IMR-90 (cell line): ENCODE measurements around the gene OR6B3. TPM values are rescaled to one million over a fixed set of nuclear protein-coding genes. Genes with fewer than 3 reads are reported as not detected.

Source experiments
- ATAC-seq: fragments of 200-7000 bp; cut with Tn5 transposase; 2 replicates; pipeline ENCODE4 v1.9.1; 2020; ENCODE audit warnings: low read depth, mild to moderate bottlenecking, moderate library complexity
- BruUV-seq: library from RNA; stranded (reverse); fragments of 400-500 nt; replicated peaks from 2 replicates; lab custom pipeline; 2021; lab: Mats Ljungman, UMichigan
- CTCF ChIA-PET: fragments of 300-600 bp; formaldehyde crosslinking; extraction: SDS; loops from one replicate; lab custom pipeline; 2021; ENCODE audit warnings: antibody characterized with exemption; lab: Yijun Ruan, JAX
- POLR2A ChIA-PET: fragments of 300-600 bp; sonication (Branson Sonifier 250); formaldehyde crosslinking; loops from one replicate; lab custom pipeline; 2022; ENCODE audit warnings: antibody characterized with exemption; ENCODE audit not compliant: unreplicated experiment; lab: Charles Lee
- DNase-seq: peaks from one replicate; pipeline ENCODE4 v3.0.0; 2013
- H2AFZ ChIP-seq: replicated peaks from 2 replicates; pipeline ENCODE3; 2013; ENCODE audit warnings: low read length, mild to moderate bottlenecking; ENCODE audit not compliant: poor library complexity
- H2AK5ac ChIP-seq: 2 replicates; pipeline ENCODE4 v1.6.1; 2013; ENCODE audit warnings: low read depth, low read length, inconsistent platforms
- H2AK9ac ChIP-seq: replicated peaks from 2 replicates; pipeline ENCODE3; 2013; ENCODE audit warnings: mild to moderate bottlenecking, low read depth, low read length, moderate library complexity; ENCODE audit not compliant: poor library complexity
- H2BK120ac ChIP-seq: 2 replicates; pipeline ENCODE4 v1.6.1; 2013; ENCODE audit warnings: low read depth, low read length, inconsistent platforms
- H2BK15ac ChIP-seq: 3 replicates; pipeline ENCODE4 v1.6.1; 2013; ENCODE audit warnings: low read depth, low read length, inconsistent platforms
- H2BK20ac ChIP-seq: 2 replicates; pipeline ENCODE4 v1.6.1; 2013; ENCODE audit warnings: low read depth, mild to moderate bottlenecking, inconsistent platforms, low read length, moderate library complexity
- H2BK5ac ChIP-seq: 2 replicates; pipeline ENCODE4 v1.6.1; 2013; ENCODE audit warnings: mild to moderate bottlenecking, low read depth, low read length, inconsistent platforms; ENCODE audit not compliant: poor library complexity, severe bottlenecking
- H3K14ac ChIP-seq: replicated peaks from 2 replicates; pipeline ENCODE4 v1.6.1; 2013; ENCODE audit warnings: low read depth, low read length, inconsistent platforms
- H3K18ac ChIP-seq: 2 replicates; pipeline ENCODE4 v1.6.1; 2013; ENCODE audit warnings: low read depth, low read length, control low read depth
- H3K23ac ChIP-seq: 2 replicates; pipeline ENCODE4 v1.6.1; 2013; ENCODE audit warnings: low read depth, low read length, inconsistent platforms
- H3K27ac ChIP-seq: 2 replicates; pipeline ENCODE4 v1.5.1; 2013; ENCODE audit warnings: mild to moderate bottlenecking, control low read depth, low read length; ENCODE audit not compliant: insufficient read depth
- H3K27me3 ChIP-seq: 2 replicates; pipeline ENCODE4 v1.6.1; 2013; ENCODE audit warnings: low read length; ENCODE audit not compliant: control insufficient read depth, insufficient read depth
- H3K36me3 ChIP-seq: 2 replicates; pipeline ENCODE4 v1.6.1; 2013; ENCODE audit warnings: low read length, mixed read lengths; ENCODE audit not compliant: control insufficient read depth, insufficient read depth
- H3K4ac ChIP-seq: 2 replicates; pipeline ENCODE4 v1.6.1; 2013; ENCODE audit warnings: low read depth, low read length, inconsistent platforms
- H3K4me1 ChIP-seq: 2 replicates; pipeline ENCODE4 v1.6.1; 2013; ENCODE audit warnings: low read length, mixed read lengths; ENCODE audit not compliant: control insufficient read depth, insufficient read depth
- H3K4me2 ChIP-seq: 2 replicates; pipeline ENCODE4 v1.6.1; 2013; ENCODE audit warnings: low read depth, mild to moderate bottlenecking, control low read depth, low read length, moderate library complexity
- H3K4me3 ChIP-seq: 2 replicates; pipeline ENCODE4 v1.5.1; 2013; ENCODE audit warnings: low read depth, mild to moderate bottlenecking, control low read depth, low read length, moderate library complexity; ENCODE audit not compliant: insufficient read depth
- H3K56ac ChIP-seq: 2 replicates; pipeline ENCODE4 v1.6.1; 2013; ENCODE audit warnings: low read length, inconsistent platforms; ENCODE audit not compliant: insufficient read depth; ENCODE audit errors: extremely low read depth
- H3K79me1 ChIP-seq, 2 experiments: 2 replicates each; pipeline ENCODE4 v1.6.1; 2013; ENCODE audit warnings: low read length in 2 of 2, inconsistent platforms in 1 of 2, low read depth in 1 of 2
- H3K9ac ChIP-seq: 2 replicates; pipeline ENCODE4 v1.6.1; 2013; ENCODE audit warnings: low read depth, low read length, control low read depth
- H3K9me1 ChIP-seq: 2 replicates; pipeline ENCODE4 v1.6.1; 2013; ENCODE audit warnings: low read length, inconsistent platforms; ENCODE audit not compliant: insufficient read depth
- H3K9me3 ChIP-seq: 2 replicates; pipeline ENCODE4 v1.6.1; 2013; ENCODE audit warnings: low read length; ENCODE audit not compliant: control insufficient read depth, insufficient read depth
- H4K20me1 ChIP-seq: 2 replicates; pipeline ENCODE4 v1.6.1; 2013; ENCODE audit warnings: low read length, inconsistent platforms; ENCODE audit not compliant: insufficient read depth
- H4K5ac ChIP-seq: 2 replicates; pipeline ENCODE4 v1.6.1; 2013; ENCODE audit warnings: mild to moderate bottlenecking, low read depth, low read length, control low read depth
- H4K8ac ChIP-seq, 2 experiments: 2 replicates each; pipeline ENCODE4 v1.6.1; 2013; ENCODE audit warnings: low read depth in 2 of 2, low read length in 2 of 2, control low read depth in 1 of 2, inconsistent platforms in 1 of 2
- H4K91ac ChIP-seq: 2 replicates; pipeline ENCODE4 v1.6.1; 2013; ENCODE audit warnings: low read depth, low read length, inconsistent platforms; ENCODE audit not compliant: insufficient read depth
- BHLHE40 ChIP-seq: fragments of 150-350 bp; IDR thresholded peaks from 2 replicates; pipeline ENCODE4 v1.6.1; 2016; ENCODE audit warnings: mild to moderate bottlenecking, low read depth, low read length
- CEBPB ChIP-seq: IDR thresholded peaks from 2 replicates; pipeline ENCODE4 v1.6.1; 2012; ENCODE audit warnings: low read depth, low read length, improper control_type of control experiment
- CHD1 ChIP-seq: IDR thresholded peaks from 2 replicates; pipeline ENCODE4 v1.6.1; 2012; ENCODE audit warnings: low read depth, low read length, improper control_type of control experiment
- CTCF ChIP-seq: conservative IDR thresholded peaks from 2 replicates; pipeline ENCODE4 v1.5.1; 2012; ENCODE audit warnings: mild to moderate bottlenecking, low read depth, low read length, improper control_type of control experiment
- ELK1 ChIP-seq: fragments of 150-350 bp; IDR thresholded peaks from 2 replicates; pipeline ENCODE4 v1.6.1; 2016; ENCODE audit warnings: low read depth, mild to moderate bottlenecking, low read length, moderate library complexity, borderline replicate concordance
- FOS ChIP-seq: fragments of 150-350 bp; IDR thresholded peaks from 2 replicates; pipeline ENCODE4 v1.6.1; 2016; ENCODE audit warnings: low read depth, low read length
- MAFK ChIP-seq: IDR thresholded peaks from 2 replicates; pipeline ENCODE4 v1.6.1; 2012; ENCODE audit warnings: low read depth, low read length, improper control_type of control experiment
- MAZ ChIP-seq: IDR thresholded peaks from 2 replicates; pipeline ENCODE4 v1.6.1; 2012; ENCODE audit warnings: low read depth, mild to moderate bottlenecking, low read length, improper control_type of control experiment, moderate library complexity, borderline replicate concordance
- MXI1 ChIP-seq: IDR thresholded peaks from 2 replicates; pipeline ENCODE4 v1.6.1; 2012; ENCODE audit warnings: low read depth, mild to moderate bottlenecking, low read length, moderate library complexity, borderline replicate concordance
- NFE2L2 ChIP-seq: fragments of 150-350 bp; IDR thresholded peaks from 2 replicates; pipeline ENCODE4 v1.6.1; 2016; ENCODE audit warnings: low read depth, mild to moderate bottlenecking, low read length
- POLR2A ChIP-seq: IDR thresholded peaks from 2 replicates; pipeline ENCODE4 v1.6.1; 2012; ENCODE audit warnings: mild to moderate bottlenecking, low read depth, low read length
- RAD21 ChIP-seq: IDR thresholded peaks from 2 replicates; pipeline ENCODE4 v1.6.1; 2012; ENCODE audit warnings: low read length, improper control_type of control experiment
- RFX5 ChIP-seq: IDR thresholded peaks from 2 replicates; pipeline ENCODE4 v1.8.0; 2012; ENCODE audit warnings: low read depth, mild to moderate bottlenecking, low read length, moderate library complexity
- SMC3 ChIP-seq: fragments of 150-350 bp; IDR thresholded peaks from 2 replicates; pipeline ENCODE4 v1.6.1; 2016; ENCODE audit warnings: low read depth, mild to moderate bottlenecking, antibody characterized with exemption, low read length, moderate library complexity
- USF2 ChIP-seq: fragments of 150-350 bp; IDR thresholded peaks from 2 replicates; pipeline ENCODE4 v1.6.1; 2017; ENCODE audit warnings: mild to moderate bottlenecking, antibody characterized with exemption, low read length, low read depth
- WGBS, 2 experiments: methylation state at CpG; one replicate each; pipeline versions ENCODE4 v1.1.5 to v1.1.7; 2013; ENCODE audit warnings: missing lambda C conversion rate in 2 of 2; ENCODE audit not compliant: insufficient read length in 1 of 2; ENCODE audit errors: extremely low coverage in 2 of 2; 5-methylcytosine and 5-hydroxymethylcytosine counted together
- dilution Hi-C: fragments of 300-500 bp; cut with HindIII; formaldehyde crosslinking; loops from one replicate; pipeline ENCODE4 v1.14.3; 2018; ENCODE audit warnings: low sequenced_read_pairs; ENCODE audit not compliant: unreplicated experiment
- in situ Hi-C: fragments of 300-500 bp; cut with MboI; formaldehyde crosslinking; loops from 3 replicates; pipeline ENCODE4 v1.14.3; 2019; ENCODE audit warnings: low sequenced_read_pairs, inconsistent platforms, mixed read lengths
- intact Hi-C: fragments of 100-400 bp; cut with micrococcal nuclease; formaldehyde crosslinking; loops from 2 replicates; pipeline ENCODE4 v1.10.0; 2022
- polyA plus RNA-seq, 3 experiments: library from polyadenylated mRNA; depleted of rRNA; stranded (reverse); fragments of >200 nt; gene quantifications; 2 replicates each; pipeline ENCODE4 v1.2.3, GENCODE V29; 2012; ENCODE audit warnings: low replicate concordance in 1 of 3
- total RNA-seq: library from RNA; depleted of rRNA; stranded (reverse); fragments of >200 nt; gene quantifications from 2 replicates; pipeline ENCODE4 v1.2.3, GENCODE V29; 2012

The OR6B3 gene
- total and polyA plus RNA-seq, 2 of the 4 experiments (the other 2 are of a cell fraction), result not detected

DNA sequence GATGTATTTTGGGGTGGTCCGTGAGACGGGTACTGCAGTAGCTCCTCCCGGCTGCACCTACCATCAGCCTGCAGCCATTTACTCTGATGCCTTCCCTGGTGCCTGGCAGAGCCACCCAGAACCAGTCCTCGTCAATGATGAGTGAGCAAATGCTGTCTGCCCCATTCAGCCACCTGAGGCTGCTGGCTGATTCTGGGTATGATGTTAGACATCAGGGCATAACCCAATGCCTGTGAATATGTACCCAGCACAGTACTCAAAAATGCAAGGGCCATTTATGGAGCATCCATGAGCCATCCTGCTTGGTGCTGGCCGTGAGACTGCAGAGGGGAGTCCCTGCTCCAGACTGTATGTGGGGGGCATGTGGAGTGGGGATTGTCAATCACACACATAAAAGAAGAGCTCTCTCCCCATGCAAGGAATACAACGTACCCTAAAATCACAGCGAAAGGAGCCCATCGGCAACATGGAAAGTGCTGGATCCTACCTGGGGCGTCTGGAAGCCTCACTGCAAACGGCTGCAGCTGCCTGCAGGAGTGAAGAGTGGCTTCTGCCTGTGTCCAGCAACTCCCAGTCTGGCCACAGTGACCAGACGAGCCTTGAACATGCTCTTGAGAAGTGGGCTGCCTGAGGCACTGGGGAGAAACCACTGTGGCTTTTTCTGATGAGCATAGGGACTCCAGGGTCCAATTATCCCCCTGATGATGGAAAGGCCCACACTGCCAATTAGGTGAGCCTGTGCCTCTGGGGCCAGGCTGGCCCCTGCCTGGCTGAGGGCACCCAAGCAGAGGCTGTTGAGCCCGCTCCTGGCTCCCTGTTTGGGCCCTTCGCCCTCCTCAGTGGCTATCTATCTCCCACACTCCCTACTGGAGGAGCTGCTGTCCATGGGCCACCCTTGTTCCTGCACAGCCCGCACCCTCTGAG lies 20.7 kb downstream of the OR6B3 start:
- H3K4me3 ChIP-seq, result no peak overlapping the region
- H4K8ac ChIP-seq, result no peak overlapping the region
- H3K4me1 ChIP-seq, result no peaks in the 10 kb centered on the region
- H3K14ac ChIP-seq, result no peak overlapping the region
- no peak overlapping the region for H2AK9ac ChIP-seq
- H2BK5ac ChIP-seq, result no peak overlapping the region
- intact Hi-C loops, result no loop called here
- no peak overlapping the region for H4K5ac ChIP-seq
- dilution Hi-C loops, result no loop called here
- no peak overlapping the region for H2BK15ac ChIP-seq
- H2BK120ac ChIP-seq, result no peak overlapping the region
- no peak overlapping the region for H3K27ac ChIP-seq
- no peaks in the 10 kb centered on the region for H3K79me1 ChIP-seq
- H3K9me3 ChIP-seq, result no peaks in the 10 kb centered on the region
- no peaks in the 10 kb centered on the region for H3K9me1 ChIP-seq
- no peak overlapping the region for H4K91ac ChIP-seq
- ATAC-seq (no peak), DNase-seq (no peak)
- in situ Hi-C loops, result no loop called here
- no peak overlapping the region for H3K4me2 ChIP-seq
- POLR2A ChIA-PET, result no interaction called here
- BruUV-seq, result no TSS peak
- H3K56ac ChIP-seq, result no peak overlapping the region
- no peaks in the 10 kb centered on the region for H3K36me3 ChIP-seq
- H3K18ac ChIP-seq, result no peak overlapping the region
- H2AK5ac ChIP-seq, result no peak overlapping the region
- no peak overlapping the region for H3K9ac ChIP-seq
- H2BK20ac ChIP-seq, result no peak overlapping the region
- no peak overlapping the region for H3K4ac ChIP-seq
- CTCF ChIA-PET, result no interaction called here
- H2AFZ ChIP-seq, result peak overlapping the region; percentile 14
- no peaks in the 10 kb centered on the region for H4K20me1 ChIP-seq
- H3K27me3 ChIP-seq, result peaks cover 8% of the 10 kb centered on the region; the same call in 1 of the 2 replicates
- 50% methylated on average over 5 of the region's 14 CpGs; no CpG with 5 or more reads in 1 of the 2 experiments for WGBS, 2 experiments
- no peak overlapping the region for H3K23ac ChIP-seq
- TF ChIP-seq NFE2L2 (no peak), ELK1 (no peak), MXI1 (no peak), CTCF (no peak), USF2 (no peak), CEBPB (no peak), SMC3 (no peak), POLR2A (no peak), CHD1 (no peak), RFX5 (no peak), MAZ (no peak), FOS (no peak), MAFK (no peak), RAD21 (no peak), BHLHE40 (no peak)
